Ishikawa (cell line): ENCODE measurements around the gene HOGA1.
A peak's percentile ranks its signal among the peaks of the same experiment; 100 is the strongest.

Experiments
- CEBPB ChIP-seq: IDR thresholded peaks from 2 replicates; pipeline ENCODE4 v1.6.1; 2012
- CREB1 ChIP-seq: IDR thresholded peaks from 2 replicates; pipeline ENCODE4 v1.6.1; 2012; ENCODE audit warnings: low read depth
- EGR1 ChIP-seq: IDR thresholded peaks from 2 replicates; pipeline ENCODE4 v1.6.1; 2012
- EP300 ChIP-seq: IDR thresholded peaks from 2 replicates; pipeline ENCODE4 v1.6.1; 2012; ENCODE audit warnings: borderline replicate concordance
- FOXM1 ChIP-seq: IDR thresholded peaks from 2 replicates; pipeline ENCODE4 v1.6.1; 2012; ENCODE audit warnings: low read depth, borderline replicate concordance
- MAX ChIP-seq: IDR thresholded peaks from 2 replicates; pipeline ENCODE4 v1.6.1; 2012
- NFIC ChIP-seq: IDR thresholded peaks from 2 replicates; pipeline ENCODE4 v1.6.1; 2012
- RAD21 ChIP-seq: IDR thresholded peaks from 2 replicates; pipeline ENCODE4 v1.6.1; 2012; ENCODE audit warnings: low read depth
- REST ChIP-seq: IDR thresholded peaks from 2 replicates; pipeline ENCODE4 v1.6.1; 2012; ENCODE audit warnings: low read depth, mild to moderate bottlenecking
- TAF1 ChIP-seq: IDR thresholded peaks from 2 replicates; pipeline ENCODE4 v1.6.1; 2012; ENCODE audit warnings: low read depth, mild to moderate bottlenecking
- TCF12 ChIP-seq: IDR thresholded peaks from 2 replicates; pipeline ENCODE4 v1.6.1; 2012; ENCODE audit warnings: low read depth
- USF1 ChIP-seq: IDR thresholded peaks from 2 replicates; pipeline ENCODE4 v1.6.1; 2012
- YY1 ChIP-seq: IDR thresholded peaks from 2 replicates; pipeline ENCODE4 v1.6.1; 2012; ENCODE audit warnings: low read depth
- ZBTB7A ChIP-seq: IDR thresholded peaks from 2 replicates; pipeline ENCODE4 v1.6.1; 2012; ENCODE audit warnings: low read depth

GRCh38 chr10:97596101-97597082, 12.2 kb downstream of the HOGA1 start:
- TF ChIP-seq TCF12 = peak; percentile 27; the same call in 1 of the 2 replicates
- TF ChIP-seq EP300 = no peak
- TF ChIP-seq REST = no peak
- TF ChIP-seq MAX = no peak
- no peak for TF ChIP-seq EGR1
- no peak for TF ChIP-seq ZBTB7A
- no peak for TF ChIP-seq RAD21
- no peak for TF ChIP-seq NFIC
- no peak for TF ChIP-seq CEBPB
- TF ChIP-seq FOXM1 = no peak
- no peak for TF ChIP-seq YY1
- no peak for TF ChIP-seq USF1
- TF ChIP-seq CREB1 = no peak
- no peak for TF ChIP-seq TAF1
